Measurements from ENCODE around the gene RUFY4.
"Not testable (repeated sequence)": the region's sequence is repeated elsewhere in the genome, so short reads cannot be mapped to it uniquely, and the experiment has no call there.

The RUFY4 gene

GRCh38 chr2:218068721-218069334 is at the start of gene RUFY4:
RUFY4 (plus strand) TSS chr2:218069253; CDS start chr2:218070606, 1,353 bp downstream.
- peaks cover 26% of the 10 kb centered on the region for H3K27me3 ChIP-seq (ENCODE audit: insufficient read depth, low read length)
- H3K27ac ChIP-seq (ENCODE audit: low read length); H3K4me1 ChIP-seq (ENCODE audit: insufficient read depth, low read length); H3K9me3 ChIP-seq (ENCODE audit: insufficient read depth, low read depth, low read length); H3K9ac ChIP-seq (ENCODE audit: low read depth, low read length); H3K36me3 ChIP-seq (ENCODE audit: insufficient read depth, low read depth, low read length): not testable (repeated sequence)
- peak within 1 kb of the TSS; percentile 45; the same call in 1 of the 2 replicates for H3K4me3 ChIP-seq (ENCODE audit: low read length)

GRCh38 chr2:218019411-218020060 is 49.5 kb upstream of the RUFY4 start:
- H3K4me3 ChIP-seq (ENCODE audit: low read length): no peak overlapping the region
- no peak overlapping the region for H3K9ac ChIP-seq (ENCODE audit: low read depth, low read length)
- no peaks in the 10 kb centered on the region; the same call in 1 of the 2 replicates for H3K27me3 ChIP-seq (ENCODE audit: insufficient read depth, low read length)
- H3K4me1 ChIP-seq (ENCODE audit: insufficient read depth, low read length): peaks cover 2% of the 10 kb centered on the region; the same call in 1 of the 2 replicates
- H3K27ac ChIP-seq (ENCODE audit: low read length): no peak overlapping the region
- no peaks in the 10 kb centered on the region for H3K9me3 ChIP-seq (ENCODE audit: insufficient read depth, low read depth, low read length)
- no peaks in the 10 kb centered on the region for H3K36me3 ChIP-seq (ENCODE audit: insufficient read depth, low read depth, low read length)

GRCh38 chr2:218020281-218020680 is 48.8 kb upstream of the RUFY4 start:
- Histone ChIP-seq H3K9me3 (ENCODE audit: insufficient read depth, low read depth, low read length) (no peaks in the 10 kb centered on the region), H3K4me3 (ENCODE audit: low read length) (no peak overlapping the region), H3K4me1 (ENCODE audit: insufficient read depth, low read length) (peaks cover 2% of the 10 kb centered on the region; the same call in 1 of the 2 replicates)

GRCh38 chr2:218020966-218021535 is 48.0 kb upstream of the RUFY4 start:
- no peaks in the 10 kb centered on the region for H3K36me3 ChIP-seq (ENCODE audit: insufficient read depth, low read depth, low read length)
- H3K4me1 ChIP-seq (ENCODE audit: insufficient read depth, low read length): peaks cover 2% of the 10 kb centered on the region; the same call in 1 of the 2 replicates
- H3K9ac ChIP-seq (ENCODE audit: low read depth, low read length): no peak overlapping the region
- H3K27me3 ChIP-seq (ENCODE audit: insufficient read depth, low read length): no peaks in the 10 kb centered on the region; the same call in 1 of the 2 replicates
- no peak overlapping the region for H3K27ac ChIP-seq (ENCODE audit: low read length)
- H3K9me3 ChIP-seq (ENCODE audit: insufficient read depth, low read depth, low read length): no peaks in the 10 kb centered on the region
- no peak overlapping the region for H3K4me3 ChIP-seq (ENCODE audit: low read length)

More at GRCh38 chr2:218020281-218020680, 48.8 kb upstream of the RUFY4 start:
- Histone ChIP-seq H3K36me3 (ENCODE audit: insufficient read depth, low read depth, low read length) (no peaks in the 10 kb centered on the region), H3K27ac (ENCODE audit: low read length) (no peak overlapping the region), H3K9ac (ENCODE audit: low read depth, low read length) (no peak overlapping the region), H3K27me3 (ENCODE audit: insufficient read depth, low read length) (no peaks in the 10 kb centered on the region; the same call in 1 of the 2 replicates)

- no peaks in the 10 kb centered on the region for H3K9me3 ChIP-seq (ENCODE audit: insufficient read depth, low read depth, low read length)
- no peaks in the 10 kb centered on the region for H3K36me3 ChIP-seq (ENCODE audit: insufficient read depth, low read depth, low read length)
- no peak overlapping the region for H3K4me3 ChIP-seq (ENCODE audit: low read length)
- peaks cover 2% of the 10 kb centered on the region; the same call in 1 of the 2 replicates for H3K4me1 ChIP-seq (ENCODE audit: insufficient read depth, low read length)
- no peaks in the 10 kb centered on the region; the same call in 1 of the 2 replicates for H3K27me3 ChIP-seq (ENCODE audit: insufficient read depth, low read length)
- H3K9ac ChIP-seq (ENCODE audit: low read depth, low read length): no peak overlapping the region
- no peak overlapping the region for H3K27ac ChIP-seq (ENCODE audit: low read length)
These were observed 47.4 kb upstream of the RUFY4 start for GRCh38 chr2:218021536-218022071.

- Histone ChIP-seq H3K27ac (ENCODE audit: low read length) (no peak overlapping the region), H3K27me3 (ENCODE audit: insufficient read depth, low read length) (no peaks in the 10 kb centered on the region; the same call in 1 of the 2 replicates), H3K36me3 (ENCODE audit: insufficient read depth, low read depth, low read length) (no peaks in the 10 kb centered on the region), H3K9ac (ENCODE audit: low read depth, low read length) (no peak overlapping the region), H3K4me1 (ENCODE audit: insufficient read depth, low read length) (peaks cover 2% of the 10 kb centered on the region; the same call in 1 of the 2 replicates), H3K9me3 (ENCODE audit: insufficient read depth, low read depth, low read length) (no peaks in the 10 kb centered on the region), H3K4me3 (ENCODE audit: low read length) (no peak overlapping the region)
These were observed 46.8 kb upstream of the RUFY4 start for GRCh38 chr2:218022131-218022850.

GRCh38 chr2:218022851-218023530 is 46.1 kb upstream of the RUFY4 start:
- H3K9ac ChIP-seq (ENCODE audit: low read depth, low read length): no peak overlapping the region
- H3K4me3 ChIP-seq (ENCODE audit: low read length): no peak overlapping the region
- peaks cover 2% of the 10 kb centered on the region; the same call in 1 of the 2 replicates for H3K4me1 ChIP-seq (ENCODE audit: insufficient read depth, low read length)
- H3K27me3 ChIP-seq (ENCODE audit: insufficient read depth, low read length): no peaks in the 10 kb centered on the region; the same call in 1 of the 2 replicates
- H3K27ac ChIP-seq (ENCODE audit: low read length): no peak overlapping the region
- H3K9me3 ChIP-seq (ENCODE audit: insufficient read depth, low read depth, low read length): no peaks in the 10 kb centered on the region
- no peaks in the 10 kb centered on the region for H3K36me3 ChIP-seq (ENCODE audit: insufficient read depth, low read depth, low read length)

- no peak overlapping the region for H3K9ac ChIP-seq (ENCODE audit: low read depth, low read length)
- H3K36me3 ChIP-seq (ENCODE audit: insufficient read depth, low read depth, low read length): no peaks in the 10 kb centered on the region
- H3K27ac ChIP-seq (ENCODE audit: low read length): no peak overlapping the region
- H3K27me3 ChIP-seq (ENCODE audit: insufficient read depth, low read length): no peaks in the 10 kb centered on the region; the same call in 1 of the 2 replicates
- no peak overlapping the region for H3K4me3 ChIP-seq (ENCODE audit: low read length)
- no peaks in the 10 kb centered on the region for H3K9me3 ChIP-seq (ENCODE audit: insufficient read depth, low read depth, low read length)
- no peaks in the 10 kb centered on the region; the same call in 1 of the 2 replicates for H3K4me1 ChIP-seq (ENCODE audit: insufficient read depth, low read length)
These were observed 45.4 kb upstream of the RUFY4 start for GRCh38 chr2:218023636-218024035.

- Histone ChIP-seq H3K36me3 (ENCODE audit: insufficient read depth, low read depth, low read length) (no peaks in the 10 kb centered on the region), H3K4me1 (ENCODE audit: insufficient read depth, low read length) (no peaks in the 10 kb centered on the region; the same call in 1 of the 2 replicates), H3K27ac (ENCODE audit: low read length) (no peak overlapping the region), H3K9me3 (ENCODE audit: insufficient read depth, low read depth, low read length) (no peaks in the 10 kb centered on the region), H3K4me3 (ENCODE audit: low read length) (no peak overlapping the region), H3K27me3 (ENCODE audit: insufficient read depth, low read length) (no peaks in the 10 kb centered on the region), H3K9ac (ENCODE audit: low read depth, low read length) (no peak overlapping the region)
These were observed 44.7 kb upstream of the RUFY4 start for GRCh38 chr2:218024336-218024735.

GRCh38 chr2:218024871-218025270 is 44.2 kb upstream of the RUFY4 start:
- Histone ChIP-seq H3K9me3 (ENCODE audit: insufficient read depth, low read depth, low read length) (no peaks in the 10 kb centered on the region), H3K36me3 (ENCODE audit: insufficient read depth, low read depth, low read length) (no peaks in the 10 kb centered on the region), H3K4me1 (ENCODE audit: insufficient read depth, low read length) (no peaks in the 10 kb centered on the region; the same call in 1 of the 2 replicates), H3K9ac (ENCODE audit: low read depth, low read length) (no peak overlapping the region), H3K27me3 (ENCODE audit: insufficient read depth, low read length) (no peaks in the 10 kb centered on the region), H3K27ac (ENCODE audit: low read length) (no peak overlapping the region), H3K4me3 (ENCODE audit: low read length) (no peak overlapping the region)

GRCh38 chr2:218026244-218026643 is 42.8 kb upstream of the RUFY4 start:
- Histone ChIP-seq H3K4me3 (ENCODE audit: low read length) (no peak overlapping the region), H3K9ac (ENCODE audit: low read depth, low read length) (no peak overlapping the region), H3K27me3 (ENCODE audit: insufficient read depth, low read length) (0 out of 2 replicates have a peak, but pooled peaks cover 4% of the 10 kb centered on the region), H3K36me3 (ENCODE audit: insufficient read depth, low read depth, low read length) (no peaks in the 10 kb centered on the region), H3K4me1 (ENCODE audit: insufficient read depth, low read length) (no peaks in the 10 kb centered on the region; the same call in 1 of the 2 replicates), H3K27ac (ENCODE audit: low read length) (no peak overlapping the region), H3K9me3 (ENCODE audit: insufficient read depth, low read depth, low read length) (no peaks in the 10 kb centered on the region)
